Measurements from ENCODE around the gene PDIA5.
"Not testable (repeated sequence)": the region's sequence is repeated elsewhere in the genome, so short reads cannot be mapped to it uniquely, and the experiment has no call there.

PDIA5 gene

GRCh38 chr3:123150449-123151215 lies 83.8 kb downstream of the PDIA5 start:
- DNase-seq (ENCODE audit: low spot score): no peak

- no peak for DNase-seq (ENCODE audit: low spot score)
Observed at GRCh38 chr3:123151251-123151705, 84.5 kb downstream of the PDIA5 start.

GRCh38 chr3:123151853-123152420 lies 85.1 kb downstream of the PDIA5 start:
- DNase-seq (ENCODE audit: low spot score): not testable (repeated sequence)

- DNase-seq (ENCODE audit: low spot score): no peak
Observed at GRCh38 chr3:123152687-123153086, 85.9 kb downstream of the PDIA5 start.

GRCh38 chr3:123153125-123154019 lies 86.5 kb downstream of the PDIA5 start:
- no peak for DNase-seq (ENCODE audit: low spot score)

- DNase-seq (ENCODE audit: low spot score): no peak
Observed at GRCh38 chr3:123154020-123154985, 87.5 kb downstream of the PDIA5 start.

GRCh38 chr3:123155471-123156011 lies 88.7 kb downstream of the PDIA5 start:
- no peak for DNase-seq (ENCODE audit: low spot score)

GRCh38 chr3:123156276-123156995 lies 89.6 kb downstream of the PDIA5 start:
- DNase-seq (ENCODE audit: low spot score): no peak

GRCh38 chr3:123157209-123157597 lies 90.4 kb downstream of the PDIA5 start:
- no peak for DNase-seq (ENCODE audit: low spot score)

GRCh38 chr3:123157598-123158287 lies 90.9 kb downstream of the PDIA5 start:
- no peak for DNase-seq (ENCODE audit: low spot score)

- DNase-seq (ENCODE audit: low spot score): no peak
Observed at GRCh38 chr3:123158330-123158729, 91.5 kb downstream of the PDIA5 start.

- DNase-seq (ENCODE audit: low spot score): no peak
Observed at GRCh38 chr3:123158899-123159390, 92.1 kb downstream of the PDIA5 start.

- DNase-seq (ENCODE audit: low spot score): no peak
Observed at GRCh38 chr3:123159926-123160635, 93.3 kb downstream of the PDIA5 start.

GRCh38 chr3:123161167-123161566 lies 94.3 kb downstream of the PDIA5 start:
- no peak for DNase-seq (ENCODE audit: low spot score)

- DNase-seq (ENCODE audit: low spot score): no peak
Observed at GRCh38 chr3:123163141-123163540, 96.3 kb downstream of the PDIA5 start.

- DNase-seq (ENCODE audit: low spot score): no peak
Observed at GRCh38 chr3:123165163-123165562, 98.3 kb downstream of the PDIA5 start.

- no peak for DNase-seq (ENCODE audit: low spot score)
Observed at GRCh38 chr3:123167686-123168085, 100.9 kb downstream of the PDIA5 start.

GRCh38 chr3:123168122-123168521 lies 101.3 kb downstream of the PDIA5 start:
- no peak for DNase-seq (ENCODE audit: low spot score)

- no peak for DNase-seq (ENCODE audit: low spot score)
Observed at GRCh38 chr3:123168605-123169004, 101.8 kb downstream of the PDIA5 start.
